BJ (cell line): ENCODE data around the gene COPS9. TPM values are rescaled to one million over a fixed set of nuclear protein-coding genes. Genes with fewer than 3 reads are reported as not detected.

Experiments used
- CTCF ChIA-PET: fragments of 350-600 bp; formaldehyde crosslinking; extraction: SDS; loops from one replicate; lab custom pipeline; 2021; ENCODE audit warnings: antibody characterized with exemption, inconsistent platforms; lab: Yijun Ruan, JAX
- POLR2A ChIA-PET: fragments of 300-600 bp; sonication (Branson Sonifier 250); formaldehyde crosslinking; extraction: SDS; loops from one replicate; lab custom pipeline; 2021; ENCODE audit warnings: antibody characterized with exemption; lab: Charles Lee
- DNase-seq: peaks from one replicate; pipeline ENCODE4 v3.0.0-alpha.2; 2011; ENCODE audit warnings: low read depth
- H3K27me3 ChIP-seq: 2 replicates; pipeline ENCODE4 v1.6.0; 2011; ENCODE audit warnings: low read length; ENCODE audit not compliant: control insufficient read depth, insufficient read depth
- H3K36me3 ChIP-seq: 2 replicates; pipeline ENCODE4 v1.5.1; 2011; ENCODE audit warnings: low read length; ENCODE audit not compliant: control insufficient read depth, insufficient read depth
- H3K4me3 ChIP-seq: 2 replicates; pipeline ENCODE4 v1.5.1; 2011; ENCODE audit warnings: low read depth, mild to moderate bottlenecking, control low read depth, low read length
- polyA plus RNA-seq: library from polyadenylated mRNA; depleted of rRNA; stranded (reverse); fragments of >200 nt; gene quantifications from 2 replicates; pipeline ENCODE4 v1.2.3, GENCODE V29; 2011
- TF ChIP-seq, protein P1 (sequence below): IDR thresholded peaks from 2 replicates; pipeline ENCODE4 v1.5.1; 2011; ENCODE audit warnings: low read depth, mild to moderate bottlenecking, control low read depth, inconsistent platforms, low read length, moderate library complexity; ENCODE audit not compliant: insufficient read depth

COPS9 gene
- polyA plus RNA-seq, 1 experiment = 334 TPM

DNA sequence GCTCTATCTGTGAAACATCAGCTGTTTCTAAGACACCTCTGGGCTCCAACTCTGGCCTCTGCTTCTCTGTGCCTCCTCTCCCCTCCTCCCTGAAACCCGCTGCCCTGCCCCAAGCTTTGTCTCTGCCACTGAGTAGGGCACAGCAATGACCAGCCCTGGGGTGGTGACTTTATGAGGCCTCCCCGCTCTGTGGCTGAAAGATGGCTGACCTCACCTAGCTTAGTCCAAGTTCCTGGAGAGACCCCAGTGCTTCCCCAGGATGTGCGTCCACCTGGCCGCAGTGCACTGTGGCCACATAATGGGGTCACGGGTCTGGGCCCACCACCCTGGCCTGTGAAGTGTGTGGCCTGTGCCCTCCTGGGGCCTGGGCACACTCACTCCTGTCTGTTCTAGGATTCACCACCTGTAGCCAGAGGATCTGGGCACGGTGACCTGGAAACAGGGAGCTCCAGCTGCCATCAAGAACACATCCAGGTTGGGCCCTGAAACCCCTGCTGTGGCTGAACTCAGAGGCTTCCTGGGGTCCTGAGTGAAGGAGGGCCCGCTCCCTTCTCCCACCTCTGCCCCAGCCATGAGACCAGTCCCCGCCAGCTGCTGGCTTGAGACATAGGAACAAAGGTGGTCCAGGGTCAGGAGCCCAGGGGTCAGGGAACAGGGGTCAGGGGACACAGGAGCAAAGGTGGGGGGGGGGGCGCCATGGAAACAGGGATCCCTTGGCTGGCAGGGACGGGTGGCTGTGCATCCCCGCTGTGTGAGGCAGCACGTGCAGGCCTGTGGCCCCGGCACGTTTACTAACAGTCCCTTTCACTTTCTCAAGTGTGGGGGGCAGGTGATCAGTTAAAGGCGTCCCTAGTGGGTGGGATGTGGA is 33.6 kb upstream of the COPS9 start:
- POLR2A ChIA-PET = no interaction called here
- no peak for DNase-seq
- 0 out of 2 replicates have a peak, but pooled peaks cover 3% of the 10 kb centered on the region for H3K27me3 ChIP-seq

DNA sequence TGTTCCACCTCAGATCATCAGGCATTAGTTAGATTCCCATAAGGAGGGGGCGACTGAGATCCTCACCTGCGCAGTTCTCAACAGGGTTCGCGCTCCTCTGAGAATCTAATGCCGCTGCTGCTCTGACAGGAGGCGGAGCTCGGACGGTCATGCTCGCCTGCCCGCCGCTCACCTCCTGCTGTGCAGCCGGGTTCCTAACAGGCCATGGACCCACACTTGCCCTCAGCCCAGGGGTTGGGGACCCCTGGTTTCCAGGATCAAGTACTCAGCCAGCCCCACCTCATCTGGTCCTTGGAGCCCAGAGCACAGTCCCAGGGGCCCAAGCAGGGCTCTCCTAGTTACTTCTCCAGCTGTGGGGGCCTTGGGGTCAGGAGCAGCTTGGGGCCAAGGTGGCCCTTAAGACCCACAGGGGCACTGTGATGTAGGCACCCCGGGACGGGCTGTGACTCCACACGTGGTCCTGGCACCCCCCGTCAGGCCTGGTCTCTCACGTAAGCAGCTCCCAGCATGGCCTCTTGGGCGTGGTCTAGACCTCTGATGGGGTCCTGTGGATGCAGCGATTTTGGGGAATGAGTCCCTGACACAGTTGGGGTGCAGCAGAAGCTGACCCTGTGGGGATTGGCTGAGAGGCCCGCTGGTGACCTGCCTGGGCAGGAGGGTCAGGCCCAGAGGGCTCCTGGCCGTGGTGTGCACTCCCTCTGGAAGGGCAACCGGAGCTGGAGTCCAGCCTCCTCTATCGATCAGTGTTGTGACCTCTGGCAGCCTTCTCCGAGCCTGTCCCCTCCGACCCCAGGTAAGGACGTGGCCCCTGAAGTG is 32.6 kb upstream of the COPS9 start:
- H3K27me3 ChIP-seq = 0 out of 2 replicates have a peak, but pooled peaks cover 2% of the 10 kb centered on the region
- ChIA-PET POLR2A (no interaction called here), CTCF (interaction anchor here (1.0 to 1.6 kb wide), 2 partner anchors 10 to 18 kb away, joined by 3 to 4 read pairs; no protein-coding TSS in a partner anchor)
- no peak for DNase-seq
- TF ChIP-seq, protein P1, sequence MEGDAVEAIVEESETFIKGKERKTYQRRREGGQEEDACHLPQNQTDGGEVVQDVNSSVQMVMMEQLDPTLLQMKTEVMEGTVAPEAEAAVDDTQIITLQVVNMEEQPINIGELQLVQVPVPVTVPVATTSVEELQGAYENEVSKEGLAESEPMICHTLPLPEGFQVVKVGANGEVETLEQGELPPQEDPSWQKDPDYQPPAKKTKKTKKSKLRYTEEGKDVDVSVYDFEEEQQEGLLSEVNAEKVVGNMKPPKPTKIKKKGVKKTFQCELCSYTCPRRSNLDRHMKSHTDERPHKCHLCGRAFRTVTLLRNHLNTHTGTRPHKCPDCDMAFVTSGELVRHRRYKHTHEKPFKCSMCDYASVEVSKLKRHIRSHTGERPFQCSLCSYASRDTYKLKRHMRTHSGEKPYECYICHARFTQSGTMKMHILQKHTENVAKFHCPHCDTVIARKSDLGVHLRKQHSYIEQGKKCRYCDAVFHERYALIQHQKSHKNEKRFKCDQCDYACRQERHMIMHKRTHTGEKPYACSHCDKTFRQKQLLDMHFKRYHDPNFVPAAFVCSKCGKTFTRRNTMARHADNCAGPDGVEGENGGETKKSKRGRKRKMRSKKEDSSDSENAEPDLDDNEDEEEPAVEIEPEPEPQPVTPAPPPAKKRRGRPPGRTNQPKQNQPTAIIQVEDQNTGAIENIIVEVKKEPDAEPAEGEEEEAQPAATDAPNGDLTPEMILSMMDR = no peak
- no peak overlapping the region for H3K4me3 ChIP-seq
- H3K36me3 ChIP-seq = no peaks in the 10 kb centered on the region

More for the DNA sequence above, 33.6 kb upstream of the COPS9 start:
- CTCF ChIA-PET = interaction anchor here (1.0 to 1.6 kb wide), 3 partner anchors 9 to 110 kb away, joined by 3 to 4 read pairs (median 4); no protein-coding TSS in a partner anchor
- Histone ChIP-seq H3K36me3 (no peaks in the 10 kb centered on the region), H3K4me3 (no peak overlapping the region)
- TF ChIP-seq, protein P1 = no peak

DNA sequence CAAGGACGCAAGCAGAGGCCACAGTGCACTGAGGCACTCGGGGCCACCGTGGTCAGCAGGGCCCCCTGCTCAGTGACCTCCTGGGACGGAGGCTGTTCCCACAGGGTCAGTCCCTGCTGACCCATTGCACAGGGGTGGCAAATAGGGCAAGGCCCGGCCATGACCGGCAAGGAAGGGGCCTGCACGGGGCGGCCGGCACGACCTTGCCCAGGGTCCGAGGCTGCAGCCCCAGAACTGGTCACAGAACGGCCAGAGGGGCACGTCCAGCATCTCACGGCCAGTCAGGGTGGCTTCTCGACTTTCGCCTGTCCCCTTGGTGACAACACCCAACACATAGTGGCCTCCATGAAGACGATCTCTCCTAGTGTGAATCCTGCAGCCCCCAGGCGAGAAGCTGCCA is 31.9 kb upstream of the COPS9 start:
- Histone ChIP-seq H3K4me3 (no peak overlapping the region), H3K27me3 (0 out of 2 replicates have a peak, but pooled peaks cover 1% of the 10 kb centered on the region), H3K36me3 (no peaks in the 10 kb centered on the region)
- no peak for DNase-seq
- ChIA-PET POLR2A (no interaction called here), CTCF (no interaction called here)
- TF ChIP-seq, protein P1 = no peak

DNA sequence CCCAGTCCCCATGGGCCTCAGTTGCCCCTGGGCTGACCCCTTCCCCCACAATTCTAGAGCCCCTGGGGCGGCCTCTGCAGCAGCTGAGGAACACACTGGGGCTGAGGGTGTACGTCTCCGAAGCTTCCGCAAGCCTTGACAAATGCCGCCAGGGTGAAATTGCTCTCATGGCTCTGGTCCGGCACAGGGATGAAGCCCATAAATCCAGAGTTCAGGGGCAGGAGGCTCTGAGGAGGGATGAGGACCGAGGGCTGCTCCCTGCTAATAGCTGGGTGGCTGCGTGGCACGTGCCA is 31.4 kb upstream of the COPS9 start:
- ChIA-PET POLR2A (no interaction called here), CTCF (no interaction called here)
- TF ChIP-seq, protein P1 = no peak
- Histone ChIP-seq H3K36me3 (no peaks in the 10 kb centered on the region), H3K4me3 (no peak overlapping the region), H3K27me3 (0 out of 2 replicates have a peak, but pooled peaks cover 1% of the 10 kb centered on the region)
- no peak for DNase-seq
